CD14-positive monocyte (primary cell): ENCODE results near the gene OAS2. TPM values are rescaled to one million over a fixed set of nuclear protein-coding genes. Genes with fewer than 3 reads are reported as not detected.

Experiments used
- DNase-seq, 3 donors: peaks; one replicate each; pipeline ENCODE4 v3.0.0-alpha.2; 2011 to 2022
- H2AFZ ChIP-seq: 2 replicates; pipeline ENCODE4 v1.6.0; 2012; ENCODE audit warnings: mild to moderate bottlenecking, low read depth, low read length, inconsistent platforms; ENCODE audit not compliant: insufficient read depth, poor library complexity, severe bottlenecking
- H3K27ac ChIP-seq, 2 donors: 1 replicate in 1 of 2; 2 replicates in 1 of 2; pipeline ENCODE4 v1.5.1; 2012 to 2013; ENCODE audit warnings: low read length in 2 of 2, control low read depth in 1 of 2, inconsistent platforms in 1 of 2, low read depth in 1 of 2, mild to moderate bottlenecking in 1 of 2
- H3K27me3 ChIP-seq, 2 donors: one replicate each; pipeline versions ENCODE4 v1.6.0 to v1.6.1; 2011 to 2013; ENCODE audit warnings: low read length in 2 of 2; ENCODE audit not compliant: control insufficient read depth in 2 of 2, insufficient read depth in 2 of 2
- H3K36me3 ChIP-seq, 2 donors: replicated peaks in 1 of 2; 1 replicate in 1 of 2; 2 replicates in 1 of 2; pipeline versions ENCODE4 v1.5.1 to v1.6.1; 2012 to 2013; ENCODE audit warnings: low read length in 2 of 2, control low read depth in 1 of 2, inconsistent platforms in 1 of 2, mild to moderate bottlenecking in 1 of 2; ENCODE audit not compliant: insufficient read depth in 2 of 2, control insufficient read depth in 1 of 2
- H3K4me1 ChIP-seq, 2 donors: 1 replicate in 1 of 2; 2 replicates in 1 of 2; pipeline versions ENCODE4 v1.5.1 to v1.6.1; 2012 to 2013; ENCODE audit warnings: low read length in 2 of 2, control low read depth in 1 of 2, inconsistent platforms in 1 of 2, mild to moderate bottlenecking in 1 of 2, moderate library complexity in 1 of 2; ENCODE audit not compliant: insufficient read depth in 2 of 2, control insufficient read depth in 1 of 2
- H3K4me2 ChIP-seq: replicated peaks from 2 replicates; pipeline ENCODE3; 2012; ENCODE audit warnings: low read length, moderate library complexity, mild to moderate bottlenecking; ENCODE audit not compliant: poor library complexity, severe bottlenecking; ENCODE audit errors: extremely low read depth
- H3K4me3 ChIP-seq, 3 experiments: fragments of 200-600 bp in 1 of 3; sonication (generic) in 1 of 3; replicated peaks in 1 of 3; 1 replicate in 2 of 3; 2 replicates in 1 of 3; pipeline ENCODE4 v1.5.1; 2011 to 2013; ENCODE audit warnings: low read length in 3 of 3, mild to moderate bottlenecking in 3 of 3, control low read depth in 2 of 3, low read depth in 2 of 3, inconsistent platforms in 1 of 3, moderate library complexity in 1 of 3
- H3K79me2 ChIP-seq: 2 replicates; pipeline ENCODE4 v1.6.0; 2012; ENCODE audit warnings: mild to moderate bottlenecking, control low read depth, inconsistent platforms, low read length, moderate library complexity; ENCODE audit not compliant: insufficient read depth
- H3K9ac ChIP-seq: 2 replicates; pipeline ENCODE4 v1.6.0; 2017; ENCODE audit warnings: low read length, mild to moderate bottlenecking; ENCODE audit not compliant: insufficient read depth, poor library complexity, severe bottlenecking
- H3K9me3 ChIP-seq, 2 donors: replicated peaks in 1 of 2; 1 replicate in 1 of 2; 2 replicates in 1 of 2; pipeline versions ENCODE4 v1.5.1 to v1.6.1; 2012 to 2013; ENCODE audit warnings: low read length in 2 of 2, control low read depth in 1 of 2; ENCODE audit not compliant: control insufficient read depth in 1 of 2, insufficient read depth in 1 of 2
- H4K20me1 ChIP-seq: 2 replicates; pipeline ENCODE4 v1.6.0; 2012; ENCODE audit warnings: mild to moderate bottlenecking, low read length, control low read depth, moderate library complexity; ENCODE audit not compliant: insufficient read depth
- H3K27ac Mint-ChIP-seq, 7 donors: one replicate each; pipeline ENCODE4 v1.8.0; 2020; ENCODE audit warnings: mild to moderate bottlenecking in 7 of 7, mixed read lengths in 7 of 7, moderate library complexity in 6 of 7, inconsistent platforms in 2 of 7
- H3K27me3 Mint-ChIP-seq, 3 donors: one replicate each; pipeline ENCODE4 v1.8.0; 2021 to 2022; ENCODE audit warnings: low read depth in 3 of 3, mild to moderate bottlenecking in 3 of 3, mixed read lengths in 3 of 3, moderate library complexity in 3 of 3, inconsistent platforms in 1 of 3
- H3K36me3 Mint-ChIP-seq, 2 donors: one replicate each; pipeline ENCODE4 v1.8.0; 2020; ENCODE audit warnings: mixed read lengths in 2 of 2, inconsistent platforms in 1 of 2, mild to moderate bottlenecking in 1 of 2
- H3K4me1 Mint-ChIP-seq: one replicate; pipeline ENCODE4 v1.8.0; 2020; ENCODE audit warnings: mild to moderate bottlenecking, mixed read lengths
- H3K4me3 Mint-ChIP-seq, 2 donors: one replicate each; pipeline ENCODE4 v1.8.0; 2020; ENCODE audit warnings: mild to moderate bottlenecking in 2 of 2, mixed read lengths in 2 of 2, moderate library complexity in 1 of 2
- H3K9me3 Mint-ChIP-seq, 7 donors: one replicate each; pipeline ENCODE4 v1.8.0; 2020 to 2022; ENCODE audit warnings: mixed read lengths in 7 of 7, mild to moderate bottlenecking in 6 of 7, moderate library complexity in 6 of 7, inconsistent platforms in 2 of 7
- CTCF ChIP-seq: fragments of 200-600 bp; IDR thresholded peaks from one replicate; pipeline ENCODE4 v1.8.0; 2022; ENCODE audit warnings: antibody characterized with exemption, mild to moderate bottlenecking
- WGBS: methylation state at CpG from one replicate; pipeline ENCODE4 v1.1.5; 2013; ENCODE audit warnings: missing lambda C conversion rate; ENCODE audit not compliant: insufficient coverage; 5-methylcytosine and 5-hydroxymethylcytosine counted together
- intact Hi-C, 2 donors: fragments of 100-400 bp; cut with micrococcal nuclease; formaldehyde crosslinking; loops; one replicate each; pipeline versions ENCODE4 v1.15.0 to v1.15.1; 2023
- polyA plus RNA-seq, 3 donors: library from polyadenylated mRNA; depleted of rRNA in 1 of 3; unstranded in 2 of 3; stranded (reverse) in 1 of 3; fragments of 300-500 nt in 2 of 3; fragments of >200 nt in 1 of 3; fragmentation: Illumina TruSeq in 2 of 3; gene quantifications; 1 replicate in 2 of 3; 2 replicates in 1 of 3; pipeline ENCODE4 v1.2.3, GENCODE V29; 2012 to 2021

OAS2 gene
- polyA plus RNA-seq, 3 donors, result 27.7 to 55.9 (median 40.1) TPM

DNA sequence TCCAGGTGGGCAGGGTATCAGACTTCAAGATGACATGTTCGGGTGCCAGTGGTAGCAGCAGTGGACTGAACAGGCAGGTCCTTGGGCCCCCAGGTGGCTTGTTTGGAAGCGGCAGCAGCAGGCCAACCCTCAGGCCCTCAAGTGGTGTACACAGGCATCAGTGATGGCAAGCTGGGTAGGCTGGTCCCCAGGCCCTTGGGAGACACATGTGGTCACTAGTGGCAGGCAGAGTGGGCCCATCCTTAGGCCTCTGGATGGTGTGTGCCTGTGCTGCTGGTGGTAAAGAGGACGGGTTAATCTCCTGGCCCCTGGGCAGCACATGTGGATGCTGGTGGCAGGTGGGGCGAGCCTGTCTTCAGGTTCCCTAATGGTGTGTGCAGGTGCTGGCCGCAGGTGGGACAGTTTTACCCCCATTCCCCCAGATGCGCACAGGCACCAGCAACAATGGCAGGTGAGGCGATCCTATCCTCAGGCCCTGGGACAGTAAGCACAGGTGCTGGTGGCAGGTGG is 8.0 kb downstream of the OAS2 start:
- H3K79me2 ChIP-seq, result peaks cover 56% of the 10 kb centered on the region
- H3K27me3 ChIP-seq, result no peaks in the 10 kb centered on the region
- H2AFZ ChIP-seq, result no peak overlapping the region
- Mint-ChIP-seq H3K9me3 (peaks cover 6 to 18% (median 11%) of the 10 kb centered on the region in 7 donors), H3K27ac (no peak overlapping the region), H3K36me3 (peaks cover 77 to 78% of the 10 kb centered on the region in 2 donors), H3K4me3 (no peak overlapping the region), H3K4me1 (peaks cover 11% of the 10 kb centered on the region), H3K27me3 (no peaks in the 10 kb centered on the region)
- H3K36me3 ChIP-seq, result peaks cover 48 to 72% of the 10 kb centered on the region in 2 donors
- no peak overlapping the region for H3K27ac ChIP-seq
- no peak overlapping the region for H3K4me2 ChIP-seq
- H4K20me1 ChIP-seq, result peaks cover 50% of the 10 kb centered on the region
- H3K9me3 ChIP-seq, result peaks cover 0 to 6% of the 10 kb centered on the region in 2 donors
- no peak for TF ChIP-seq CTCF
- 97% methylated on average over 7 of the region's 7 CpGs for WGBS
- H3K9ac ChIP-seq, result no peak overlapping the region
- intact Hi-C loops, result no loop called here
- no peak for DNase-seq
- H3K4me1 ChIP-seq, result peaks cover 0 to 8% of the 10 kb centered on the region in 2 donors
- no peak overlapping the region for H3K4me3 ChIP-seq

DNA sequence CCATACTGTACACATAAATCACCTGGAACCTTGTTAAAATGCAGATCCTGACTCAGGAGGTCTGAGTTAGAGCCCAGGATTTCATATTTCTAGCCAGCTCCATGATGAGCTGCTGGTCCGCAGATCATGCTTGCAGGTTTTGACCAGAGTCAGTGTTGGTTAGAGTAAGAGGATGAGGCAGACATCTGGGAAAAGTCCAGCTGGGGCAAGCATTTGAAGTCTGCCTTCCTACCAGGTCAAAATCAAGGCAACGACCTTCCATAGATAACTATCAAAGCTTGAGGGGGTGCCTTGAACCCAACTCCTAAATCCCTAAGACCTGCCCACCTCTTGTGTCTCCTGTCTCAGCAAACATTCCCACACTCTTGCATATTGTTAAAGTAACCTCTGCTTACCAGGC is 9.2 kb downstream of the OAS2 start:
- Mint-ChIP-seq H3K27ac (no peak overlapping the region), H3K4me1 (peaks cover under 1% of the 10 kb centered on the region), H3K27me3 (no peaks in the 10 kb centered on the region), H3K4me3 (no peak overlapping the region), H3K9me3 (peaks cover 4 to 16% (median 11%) of the 10 kb centered on the region in 7 donors), H3K36me3 (peaks cover 75 to 79% of the 10 kb centered on the region in 2 donors)
- Histone ChIP-seq H4K20me1 (peaks cover 56% of the 10 kb centered on the region), H3K36me3 (peaks cover 49 to 84% of the 10 kb centered on the region in 2 donors), H3K27me3 (no peaks in the 10 kb centered on the region), H3K27ac (no peak overlapping the region), H3K4me3 (no peak overlapping the region), H3K4me2 (no peak overlapping the region), H3K9ac (no peak overlapping the region), H3K79me2 (peaks cover 44% of the 10 kb centered on the region), H3K4me1 (no peaks in the 10 kb centered on the region), H2AFZ (no peak overlapping the region), H3K9me3 (peaks cover 0 to 6% of the 10 kb centered on the region in 2 donors)
- no peak for DNase-seq
- TF ChIP-seq CTCF, result no peak
- intact Hi-C loops, result no loop called here
- WGBS, result 100% methylated on average over 2 of the region's 2 CpGs
